PC-3 (cell line): ENCODE results near the gene USP17L27. TPM values are rescaled to one million over a fixed set of nuclear protein-coding genes. Genes with fewer than 3 reads are reported as not detected.
"Not testable (repeated sequence)": the region's sequence is repeated elsewhere in the genome, so short reads cannot be mapped to it uniquely, and the experiment has no call there.

Source experiments
- ATAC-seq: fragments of 200-7000 bp; cut with Tn5 transposase; 2 replicates; pipeline ENCODE4 v1.9.1; 2020; ENCODE audit warnings: mild to moderate bottlenecking, moderate library complexity
- BruUV-seq: library from RNA; stranded (reverse); fragments of 400-500 nt; replicated peaks from 2 replicates; lab custom pipeline; 2021; lab: Mats Ljungman, UMichigan
- CTCF ChIA-PET: fragments of 300-600 bp; sonication (Branson Sonifier 250); formaldehyde crosslinking; loops from one replicate; lab custom pipeline; 2022; ENCODE audit warnings: antibody characterized with exemption; lab: Charles Lee
- POLR2A ChIA-PET: fragments of 300-600 bp; sonication (Branson Sonifier 250); formaldehyde crosslinking; loops from one replicate; lab custom pipeline; 2022; ENCODE audit warnings: antibody characterized with exemption; ENCODE audit not compliant: unreplicated experiment; lab: Charles Lee
- DNase-seq: peaks from one replicate; pipeline ENCODE4 v3.0.0-alpha.2; 2015
- H2AFZ ChIP-seq: fragments of 300-600 bp; sonication (generic); 2 replicates; pipeline ENCODE4 v1.6.0; 2016; ENCODE audit warnings: antibody characterized with exemption, low read length
- H3F3A ChIP-seq: fragments of 300-600 bp; sonication (generic); one replicate; pipeline ENCODE4 v1.6.0; 2017; ENCODE audit warnings: antibody characterized with exemption, low read length, control low read depth, mild to moderate bottlenecking; ENCODE audit not compliant: unreplicated experiment
- H3K27ac ChIP-seq: fragments of 300-600 bp; sonication (generic); 2 replicates; pipeline ENCODE4 v1.5.1; 2016; ENCODE audit warnings: mild to moderate bottlenecking, low read length
- H3K27me3 ChIP-seq: fragments of 300-600 bp; sonication (generic); 2 replicates; pipeline ENCODE4 v1.6.1; 2016; ENCODE audit warnings: low read length, mixed read lengths
- H3K36me3 ChIP-seq: fragments of 300-600 bp; sonication (generic); 2 replicates; pipeline ENCODE4 v1.6.1; 2016; ENCODE audit warnings: low read depth, mixed run types, low read length, mixed read lengths
- H3K4me1 ChIP-seq: fragments of 300-600 bp; sonication (generic); 2 replicates; pipeline ENCODE4 v1.5.1; 2016; ENCODE audit warnings: low read length; ENCODE audit not compliant: insufficient read depth
- H3K4me2 ChIP-seq: fragments of 300-600 bp; sonication (generic); 2 replicates; pipeline ENCODE4 v1.6.0; 2016; ENCODE audit warnings: low read length
- H3K4me3 ChIP-seq: fragments of 300-600 bp; sonication (generic); 2 replicates; pipeline ENCODE4 v1.5.1; 2016; ENCODE audit warnings: mild to moderate bottlenecking, low read length, mixed read lengths
- H3K79me2 ChIP-seq: fragments of 300-600 bp; sonication (generic); 2 replicates; pipeline ENCODE4 v1.6.1; 2017; ENCODE audit warnings: low read length, mixed read lengths
- H3K9ac ChIP-seq: fragments of 300-600 bp; sonication (generic); 2 replicates; pipeline ENCODE4 v1.6.0; 2016; ENCODE audit warnings: mild to moderate bottlenecking, low read length
- H3K9me2 ChIP-seq: fragments of 300-600 bp; sonication (generic); replicated peaks from 2 replicates; pipeline ENCODE4 v1.6.1; 2016; ENCODE audit warnings: mixed run types, low read length, mixed read lengths
- H3K9me3 ChIP-seq: fragments of 300-600 bp; sonication (generic); 2 replicates; pipeline ENCODE4 v1.6.1; 2016; ENCODE audit warnings: low read length, mixed read lengths
- H4K20me1 ChIP-seq: fragments of 300-600 bp; sonication (generic); 2 replicates; pipeline ENCODE4 v1.6.1; 2016; ENCODE audit warnings: low read length, mixed read lengths
- intact Hi-C: fragments of 100-400 bp; cut with micrococcal nuclease; formaldehyde crosslinking; loops from 2 replicates; pipeline ENCODE4 v1.9.0; 2023
- total RNA-seq: library from RNA; depleted of rRNA; stranded (reverse); fragments of >200 nt; gene quantifications from 2 replicates; pipeline ENCODE4 v1.2.3, GENCODE V29; 2014

USP17L27 gene
- total RNA-seq, 1 experiment from 2014 or later = not detected

DNA sequence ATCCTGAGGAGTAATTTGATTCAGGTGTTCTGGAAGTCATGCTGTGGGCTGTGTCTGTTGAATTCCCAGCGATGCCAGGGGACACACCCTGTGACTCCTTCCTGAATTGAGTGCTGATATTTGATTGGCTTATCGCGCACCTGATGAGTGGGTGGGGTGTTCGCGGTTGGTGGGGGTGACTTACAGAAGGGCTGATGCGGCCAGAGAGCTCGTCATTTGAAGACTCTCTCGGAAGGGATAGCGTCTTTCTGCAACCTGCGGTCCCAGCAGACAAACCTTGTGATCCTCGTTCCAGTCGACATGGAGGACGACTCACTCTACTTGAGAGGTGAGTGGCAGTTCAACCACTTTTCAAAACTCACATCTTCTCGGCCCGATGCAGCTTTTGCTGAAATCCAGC lies 4.6 kb downstream of the USP17L27 start, which contains the start of gene USP17L28:
USP17L28 (plus strand) TSS at position 301 of the 400 bp plus-strand sequence; CDS start at position 301, 0 bp downstream.
- H3K4me3 ChIP-seq, H2AFZ ChIP-seq, ATAC-seq, POLR2A ChIA-PET, H3K27me3 ChIP-seq, H3K9me2 ChIP-seq, DNase-seq, H3K27ac ChIP-seq, H3K36me3 ChIP-seq, CTCF ChIA-PET, H3K4me1 ChIP-seq, intact Hi-C loops, H3K4me2 ChIP-seq, H4K20me1 ChIP-seq, H3F3A ChIP-seq, H3K79me2 ChIP-seq, H3K9ac ChIP-seq, BruUV-seq, H3K9me3 ChIP-seq: not testable (repeated sequence)

DNA sequence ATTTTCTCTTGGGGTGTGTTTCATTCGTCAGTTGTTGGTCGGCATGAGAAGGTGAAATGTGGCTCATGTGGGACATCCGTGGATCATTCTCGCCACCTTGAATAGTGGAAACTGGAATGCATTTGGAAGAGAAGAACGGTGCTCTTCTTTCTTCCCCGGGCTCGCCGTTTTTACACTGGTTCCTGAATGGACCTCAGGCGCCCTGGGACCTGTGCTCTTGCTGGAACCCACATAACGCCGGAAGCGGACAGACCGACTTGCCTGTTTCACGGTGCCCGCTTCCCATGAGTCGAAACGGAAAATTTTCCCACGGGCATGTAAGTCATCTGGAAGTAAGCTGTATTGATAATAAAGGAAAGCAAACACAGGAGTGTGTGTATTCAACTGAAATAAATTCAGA lies 6.9 kb downstream of the USP17L27 start:
- intact Hi-C loops, H3F3A ChIP-seq, H3K4me1 ChIP-seq, POLR2A ChIA-PET, H4K20me1 ChIP-seq, H3K9me3 ChIP-seq, H3K4me2 ChIP-seq, CTCF ChIA-PET, H3K79me2 ChIP-seq, H3K4me3 ChIP-seq, H3K27me3 ChIP-seq, H3K9me2 ChIP-seq, BruUV-seq, ATAC-seq, DNase-seq, H2AFZ ChIP-seq, H3K27ac ChIP-seq, H3K36me3 ChIP-seq, H3K9ac ChIP-seq: not testable (repeated sequence)

DNA sequence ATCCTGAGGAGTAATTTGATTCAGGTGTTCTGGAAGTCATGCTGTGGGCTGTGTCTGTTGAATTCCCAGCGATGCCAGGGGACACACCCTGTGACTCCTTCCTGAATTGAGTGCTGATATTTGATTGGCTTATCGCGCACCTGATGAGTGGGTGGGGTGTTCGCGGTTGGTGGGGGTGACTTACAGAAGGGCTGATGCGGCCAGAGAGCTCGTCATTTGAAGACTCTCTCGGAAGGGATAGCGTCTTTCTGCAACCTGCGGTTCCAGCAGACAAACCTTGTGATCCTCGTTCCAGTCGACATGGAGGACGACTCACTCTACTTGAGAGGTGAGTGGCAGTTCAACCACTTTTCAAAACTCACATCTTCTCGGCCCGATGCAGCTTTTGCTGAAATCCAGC lies 9.4 kb downstream of the USP17L27 start, which contains the start of gene USP17L29:
USP17L29 (plus strand) TSS at position 301 of the 400 bp plus-strand sequence; CDS start at position 301, 0 bp downstream.
- H3K4me1 ChIP-seq, H3K9ac ChIP-seq, H3K4me2 ChIP-seq, H3K36me3 ChIP-seq, H3K9me2 ChIP-seq, BruUV-seq, H4K20me1 ChIP-seq, CTCF ChIA-PET, H3K4me3 ChIP-seq, intact Hi-C loops, H3K27ac ChIP-seq, H3F3A ChIP-seq, DNase-seq, POLR2A ChIA-PET, H3K79me2 ChIP-seq, H2AFZ ChIP-seq, H3K27me3 ChIP-seq, ATAC-seq, H3K9me3 ChIP-seq: not testable (repeated sequence)

DNA sequence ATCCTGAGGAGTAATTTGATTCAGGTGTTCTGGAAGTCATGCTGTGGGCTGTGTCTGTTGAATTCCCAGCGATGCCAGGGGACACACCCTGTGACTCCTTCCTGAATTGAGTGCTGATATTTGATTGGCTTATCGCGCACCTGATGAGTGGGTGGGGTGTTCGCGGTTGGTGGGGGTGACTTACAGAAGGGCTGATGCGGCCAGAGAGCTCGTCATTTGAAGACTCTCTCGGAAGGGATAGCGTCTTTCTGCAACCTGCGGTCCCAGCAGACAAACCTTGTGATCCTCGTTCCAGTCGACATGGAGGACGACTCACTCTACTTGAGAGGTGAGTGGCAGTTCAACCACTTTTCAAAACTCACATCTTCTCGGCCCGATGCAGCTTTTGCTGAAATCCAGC lies 18.9 kb downstream of the USP17L27 start, which contains the start of gene USP17L30:
USP17L30 (plus strand) TSS at position 301 of the 400 bp plus-strand sequence; CDS start at position 301, 0 bp downstream.
- BruUV-seq, H3K4me1 ChIP-seq, H3K4me2 ChIP-seq, H3K79me2 ChIP-seq, CTCF ChIA-PET, H3K27me3 ChIP-seq, ATAC-seq, POLR2A ChIA-PET, H3K9ac ChIP-seq, H2AFZ ChIP-seq, H3K27ac ChIP-seq, H3K9me2 ChIP-seq, H3K9me3 ChIP-seq, intact Hi-C loops, H3K36me3 ChIP-seq, H3K4me3 ChIP-seq, DNase-seq, H4K20me1 ChIP-seq, H3F3A ChIP-seq: not testable (repeated sequence)

DNA sequence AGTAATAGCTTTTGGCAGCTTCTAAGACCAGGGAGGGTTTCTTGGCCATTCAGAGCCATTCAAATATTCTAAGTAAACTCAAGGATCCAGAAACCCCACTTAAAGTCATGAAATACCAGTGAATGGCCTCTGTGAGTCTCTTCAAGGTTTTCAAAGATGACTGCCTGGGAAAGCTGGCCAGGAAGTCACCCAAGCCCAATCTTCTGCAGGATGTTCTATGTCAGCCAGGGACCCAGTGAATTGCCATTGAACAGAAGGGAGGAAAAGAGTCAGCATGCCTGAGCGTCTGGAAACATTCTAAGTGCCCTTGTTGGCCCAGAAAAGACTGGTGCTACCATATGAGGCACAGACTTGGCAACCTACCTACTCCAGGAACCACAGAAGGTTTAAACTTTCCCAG lies 35.9 kb downstream of the USP17L27 start:
- H3K4me1 ChIP-seq, H3K4me2 ChIP-seq, H4K20me1 ChIP-seq, H3F3A ChIP-seq, H3K27ac ChIP-seq, H3K36me3 ChIP-seq, H3K4me3 ChIP-seq, intact Hi-C loops, H3K9ac ChIP-seq, BruUV-seq, H3K79me2 ChIP-seq, CTCF ChIA-PET, H3K9me3 ChIP-seq, ATAC-seq, POLR2A ChIA-PET, H3K27me3 ChIP-seq, H2AFZ ChIP-seq, DNase-seq, H3K9me2 ChIP-seq: not testable (repeated sequence)
